Pancreas (tissue), 10 donors: ENCODE data around the gene CACNA1C. TPM values are rescaled to one million over a fixed set of nuclear protein-coding genes. Genes with fewer than 3 reads are reported as not detected.

ENCODE experiments used
- ATAC-seq, 4 donors: fragments of 200-7000 bp; cut with Tn5 transposase; one replicate each; pipeline versions ENCODE4 v1.8.0 to v1.9.1; 2020; ENCODE audit warnings: mild to moderate bottlenecking in 4 of 4, moderate library complexity in 4 of 4
- DNase-seq, 6 donors: peaks; one replicate each; pipeline ENCODE4 v3.0.0-alpha.2; 2020
- FAIRE-seq: peaks from 2 replicates; lab custom pipeline; 2012; peaks lifted over from hg19 to GRCh38; lab: Jason Lieb, UNC
- H3K27ac ChIP-seq, 4 donors: fragments of 200-600 bp; sonication (generic); 1 replicate in 3 of 4; 2 replicates in 1 of 4; pipeline versions ENCODE4 v1.5.0 to v1.8.0; 2020
- H3K27me3 ChIP-seq, 4 donors: fragments of 200-600 bp; one replicate each; pipeline ENCODE4 v1.8.0; 2021
- H3K36me3 ChIP-seq, 3 donors: fragments of 200-600 bp; sonication (generic) in 1 of 3; one replicate each; pipeline versions ENCODE4 v1.5.0 to v1.8.0; 2020 to 2021
- H3K4me1 ChIP-seq, 3 donors: fragments of 200-600 bp; one replicate each; pipeline ENCODE4 v1.8.0; 2021
- H3K4me3 ChIP-seq, 4 donors: fragments of 200-600 bp; sonication (generic) in 2 of 4; one replicate each; pipeline versions ENCODE4 v1.5.0 to v1.8.0; 2020 to 2021
- H3K9me3 ChIP-seq, 4 donors: fragments of 200-600 bp; one replicate each; pipeline ENCODE4 v1.8.0; 2021
- WGBS, 2 donors: extraction: QIAGEN DNeasy Blood & Tissue Kit; methylation state at CpG; one replicate each; pipeline ENCODE4 v1.1.7; 2013; 5-methylcytosine and 5-hydroxymethylcytosine counted together
- intact Hi-C, 3 donors: fragments of 100-400 bp; cut with DNase I; formaldehyde crosslinking; loops; one replicate each; pipeline versions ENCODE4 v1.11.1 to v1.14.2; 2022
- polyA plus RNA-seq, 2 donors: library from polyadenylated mRNA; stranded (reverse); fragments of 200-250 nt; gene quantifications; one replicate each; pipeline ENCODE4 v1.2.3, GENCODE V29; 2013
- total RNA-seq, 6 donors: library from RNA; stranded (reverse); fragmentation: NEBNext Ultra II Directional in 4 of 6; extraction: Animal tissue kit (Norgen Biotek cat#: 25700) in 4 of 6; gene quantifications; one replicate each; pipeline versions ENCODE4 v1.2.1 to v1.2.4, GENCODE V29; 2021 to 2023
- TF ChIP-seq, protein P1 (sequence below), 4 donors: fragments of 200-600 bp; sonication (generic) in 3 of 4; IDR thresholded peaks; one replicate each; pipeline versions ENCODE4 v1.5.0 to v1.8.0; 2021; ENCODE audit warnings: antibody characterized with exemption in 4 of 4
- donor health status: healthy with polysubstance abuse.
- donor health status: DM: no; HTN: no; CAD: no; lungs with moderate emphysema.
- donor health status: DM: no; HTN: no; CAD: no.
- donor health status: control.
- donor health status: control.
- donor health status: Bipolar disorder and iron deficiency.
- donor health status: DM: yes; HTN: yes; CAD: no.
- donor health status: DM: no; HTN: no; CAD: no.
- donor health status: DM: no; HTN: no; CAD: no.
- donor health status: DM: yes; HTN: yes; CAD: no.

Gene CACNA1C
- total and polyA plus RNA-seq, 8 donors, result 1.2 to 3.8 (median 2.3) TPM

GRCh38 chr12:2617365-2617764 is 564.6 kb downstream of the CACNA1C start:
- no peaks in the 10 kb centered on the region for H3K9me3 ChIP-seq
- TF ChIP-seq, protein P1, sequence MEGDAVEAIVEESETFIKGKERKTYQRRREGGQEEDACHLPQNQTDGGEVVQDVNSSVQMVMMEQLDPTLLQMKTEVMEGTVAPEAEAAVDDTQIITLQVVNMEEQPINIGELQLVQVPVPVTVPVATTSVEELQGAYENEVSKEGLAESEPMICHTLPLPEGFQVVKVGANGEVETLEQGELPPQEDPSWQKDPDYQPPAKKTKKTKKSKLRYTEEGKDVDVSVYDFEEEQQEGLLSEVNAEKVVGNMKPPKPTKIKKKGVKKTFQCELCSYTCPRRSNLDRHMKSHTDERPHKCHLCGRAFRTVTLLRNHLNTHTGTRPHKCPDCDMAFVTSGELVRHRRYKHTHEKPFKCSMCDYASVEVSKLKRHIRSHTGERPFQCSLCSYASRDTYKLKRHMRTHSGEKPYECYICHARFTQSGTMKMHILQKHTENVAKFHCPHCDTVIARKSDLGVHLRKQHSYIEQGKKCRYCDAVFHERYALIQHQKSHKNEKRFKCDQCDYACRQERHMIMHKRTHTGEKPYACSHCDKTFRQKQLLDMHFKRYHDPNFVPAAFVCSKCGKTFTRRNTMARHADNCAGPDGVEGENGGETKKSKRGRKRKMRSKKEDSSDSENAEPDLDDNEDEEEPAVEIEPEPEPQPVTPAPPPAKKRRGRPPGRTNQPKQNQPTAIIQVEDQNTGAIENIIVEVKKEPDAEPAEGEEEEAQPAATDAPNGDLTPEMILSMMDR (IDR thresholded peaks at IDR 0.05), result no peak
- ATAC-seq, result no peak
- peaks cover 0 to 8% (median 0%) of the 10 kb centered on the region in 4 donors for H3K27me3 ChIP-seq
- intact Hi-C loops, result no loop called here
- H3K4me3 ChIP-seq, result no peak overlapping the region
- H3K36me3 ChIP-seq, result no peaks in the 10 kb centered on the region
- 64 to 66% methylated on average over 8 of the region's 8 CpGs for WGBS, 2 donors
- H3K27ac ChIP-seq, result no peak overlapping the region
- peak in 1 of 6 donors; percentile 25 for DNase-seq
- H3K4me1 ChIP-seq, result no peaks in the 10 kb centered on the region
- no peak for FAIRE-seq

- no peaks in the 10 kb centered on the region for H3K4me1 ChIP-seq
- H3K36me3 ChIP-seq, result no peaks in the 10 kb centered on the region
- intact Hi-C loops, result no loop called here
- DNase-seq (peak in 1 of 6 donors; percentile 25), FAIRE-seq (no peak), ATAC-seq (no peak)
- H3K27me3 ChIP-seq, result peaks cover 0 to 6% (median 0%) of the 10 kb centered on the region in 4 donors
- H3K4me3 ChIP-seq, result no peak overlapping the region
- H3K9me3 ChIP-seq, result no peaks in the 10 kb centered on the region
- 76 to 84% methylated on average over 12 of the region's 12 CpGs for WGBS, 2 donors
- no peak overlapping the region for H3K27ac ChIP-seq
- TF ChIP-seq, protein P1 (IDR thresholded peaks at IDR 0.05), result no peak
Observed at GRCh38 chr12:2618291-2618995, 565.7 kb downstream of the CACNA1C start.

DNA sequence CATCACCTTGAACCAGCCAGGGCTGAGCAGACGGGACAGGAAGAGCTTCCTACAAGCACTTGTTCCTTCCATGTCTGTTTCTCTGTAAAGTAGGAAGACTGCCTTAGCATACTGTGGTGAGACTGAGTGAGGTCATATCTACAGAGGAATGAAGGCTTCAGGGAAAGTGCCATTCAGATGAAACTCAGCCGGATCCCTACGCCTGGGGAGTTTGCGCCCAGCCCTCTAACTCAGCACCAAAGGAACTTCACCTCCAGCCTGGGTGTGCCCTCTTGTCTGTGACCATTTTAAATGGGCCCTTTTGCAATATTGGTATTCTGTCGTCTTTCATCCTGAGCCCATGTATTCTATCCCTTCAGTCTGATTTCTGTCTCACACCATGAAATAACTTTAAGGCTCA is 566.3 kb downstream of the CACNA1C start:
- no peaks in the 10 kb centered on the region for H3K9me3 ChIP-seq
- no peaks in the 10 kb centered on the region for H3K36me3 ChIP-seq
- H3K4me1 ChIP-seq, result no peaks in the 10 kb centered on the region
- ATAC-seq (no peak), FAIRE-seq (no peak), DNase-seq (no peak)
- intact Hi-C loops, result no loop called here
- no peak overlapping the region for H3K27ac ChIP-seq
- TF ChIP-seq, protein P1 (IDR thresholded peaks at IDR 0.05), result no peak
- no peaks in the 10 kb centered on the region for H3K27me3 ChIP-seq
- H3K4me3 ChIP-seq, result no peak overlapping the region
- WGBS, 2 donors, result 79 to 88% methylated on average over 5 of the region's 5 CpGs

GRCh38 chr12:2622460-2622859 is 569.7 kb downstream of the CACNA1C start:
- H3K27ac ChIP-seq, result no peak overlapping the region
- H3K36me3 ChIP-seq, result no peaks in the 10 kb centered on the region
- FAIRE-seq (no peak), ATAC-seq (no peak), DNase-seq (no peak)
- intact Hi-C loops, result no loop called here
- no peak overlapping the region for H3K4me3 ChIP-seq
- TF ChIP-seq, protein P1 (IDR thresholded peaks at IDR 0.05), result no peak
- no peaks in the 10 kb centered on the region for H3K4me1 ChIP-seq
- WGBS, 2 donors, result 65 to 73% methylated on average over 6 of the region's 6 CpGs
- no peaks in the 10 kb centered on the region for H3K9me3 ChIP-seq
- H3K27me3 ChIP-seq, result no peaks in the 10 kb centered on the region

DNA sequence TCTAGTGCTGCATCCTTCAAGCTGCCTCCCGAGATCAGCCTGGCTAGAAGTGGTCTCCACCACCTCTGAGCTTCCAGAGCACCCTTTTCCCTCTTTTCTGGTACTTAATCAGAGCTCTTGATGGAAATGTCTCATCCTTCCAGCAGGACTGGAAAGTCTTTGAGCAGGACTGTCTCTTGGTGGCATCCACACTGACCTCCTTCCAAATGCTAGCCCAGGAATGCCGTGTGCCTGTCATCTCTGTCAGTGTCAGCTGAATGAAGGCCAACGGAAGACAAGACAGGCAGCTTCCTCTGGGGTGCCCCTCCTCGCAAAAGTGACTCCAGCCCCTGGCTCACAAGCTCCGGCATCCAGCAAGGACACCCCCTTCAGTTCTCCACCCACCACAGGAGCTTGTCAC is 570.7 kb downstream of the CACNA1C start:
- no peaks in the 10 kb centered on the region for H3K27me3 ChIP-seq
- no peak overlapping the region for H3K4me3 ChIP-seq
- intact Hi-C loops, result no loop called here
- ATAC-seq, result no peak
- no peaks in the 10 kb centered on the region for H3K36me3 ChIP-seq
- WGBS, 2 donors, result 54 to 62% methylated on average over 5 of the region's 5 CpGs
- H3K27ac ChIP-seq, result no peak overlapping the region
- FAIRE-seq, result no peak
- no peaks in the 10 kb centered on the region for H3K9me3 ChIP-seq
- H3K4me1 ChIP-seq, result no peaks in the 10 kb centered on the region
- no peak for DNase-seq
- TF ChIP-seq, protein P1 (IDR thresholded peaks at IDR 0.05), result no peak
